ENCODE data around the gene DMAC2.
A peak's percentile ranks its signal among the peaks of the same experiment; 100 is the strongest.
"Not testable (repeated sequence)": the region's sequence is repeated elsewhere in the genome, so short reads cannot be mapped to it uniquely, and the experiment has no call there.

Gene DMAC2

DNA sequence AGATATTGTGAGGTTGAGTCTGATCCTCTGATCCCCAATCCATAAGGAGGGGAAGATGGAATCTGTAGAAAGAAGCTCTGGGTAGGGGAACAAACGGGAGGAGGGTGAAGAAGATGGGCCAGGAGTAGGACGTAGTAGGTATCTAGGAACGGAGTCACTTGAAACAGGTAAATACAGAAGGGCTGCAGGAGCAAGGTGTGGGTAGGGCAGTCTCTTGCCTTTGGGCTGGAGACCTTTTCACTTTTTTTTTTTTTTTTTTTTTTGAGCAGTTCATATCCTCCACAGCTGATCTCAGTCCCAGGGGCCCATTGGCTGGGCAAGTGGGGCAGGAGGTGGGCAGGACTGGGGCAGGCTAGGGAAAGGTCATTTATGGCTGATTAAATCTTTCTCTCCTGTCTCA lies 40.6 kb downstream of the DMAC2 start:
- DNase-seq (ENCODE audit: low read depth in 2 of 2), result no peak

DNA sequence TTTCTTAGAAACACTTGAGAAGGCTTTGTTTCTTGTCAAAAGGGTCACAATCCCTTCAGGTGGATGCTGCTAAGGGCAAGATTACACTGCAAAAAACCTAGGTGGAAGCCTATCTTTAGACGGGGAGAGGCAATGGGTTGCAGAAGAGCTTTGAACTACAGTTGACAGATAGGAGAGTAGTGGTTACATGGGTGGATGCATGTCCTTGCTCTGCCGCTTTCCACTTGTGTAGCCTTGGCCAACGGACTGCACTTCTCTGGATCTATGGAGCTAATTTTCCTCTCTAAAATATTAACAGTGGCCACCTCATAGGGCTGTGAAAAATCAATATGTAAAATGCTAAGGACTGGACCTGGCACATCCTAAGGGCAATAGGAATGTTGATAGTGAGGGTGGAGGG lies 41.1 kb downstream of the DMAC2 start:
- DNase-seq (ENCODE audit: low read depth in 2 of 2), result no peak

DNA sequence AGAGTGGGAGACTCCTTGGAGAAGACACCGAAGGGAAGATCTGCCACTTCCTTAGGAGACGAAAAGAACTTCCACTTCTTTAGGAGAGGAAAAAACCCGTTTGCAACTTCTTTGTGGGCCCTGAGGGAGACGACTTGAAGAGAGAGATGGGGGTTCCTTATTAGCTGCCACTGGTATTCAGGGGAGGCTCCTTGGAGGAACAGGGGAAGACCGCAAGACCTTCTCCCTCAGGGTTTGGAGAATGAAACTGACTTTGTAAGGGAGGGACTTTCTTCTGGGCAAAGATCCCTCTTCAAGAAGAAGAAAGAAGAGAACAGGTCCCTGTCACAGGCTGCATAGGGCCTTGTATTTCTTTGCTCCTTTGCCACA lies 41.7 kb downstream of the DMAC2 start:
- DNase-seq (ENCODE audit: low read depth in 2 of 2), result no peak

DNA sequence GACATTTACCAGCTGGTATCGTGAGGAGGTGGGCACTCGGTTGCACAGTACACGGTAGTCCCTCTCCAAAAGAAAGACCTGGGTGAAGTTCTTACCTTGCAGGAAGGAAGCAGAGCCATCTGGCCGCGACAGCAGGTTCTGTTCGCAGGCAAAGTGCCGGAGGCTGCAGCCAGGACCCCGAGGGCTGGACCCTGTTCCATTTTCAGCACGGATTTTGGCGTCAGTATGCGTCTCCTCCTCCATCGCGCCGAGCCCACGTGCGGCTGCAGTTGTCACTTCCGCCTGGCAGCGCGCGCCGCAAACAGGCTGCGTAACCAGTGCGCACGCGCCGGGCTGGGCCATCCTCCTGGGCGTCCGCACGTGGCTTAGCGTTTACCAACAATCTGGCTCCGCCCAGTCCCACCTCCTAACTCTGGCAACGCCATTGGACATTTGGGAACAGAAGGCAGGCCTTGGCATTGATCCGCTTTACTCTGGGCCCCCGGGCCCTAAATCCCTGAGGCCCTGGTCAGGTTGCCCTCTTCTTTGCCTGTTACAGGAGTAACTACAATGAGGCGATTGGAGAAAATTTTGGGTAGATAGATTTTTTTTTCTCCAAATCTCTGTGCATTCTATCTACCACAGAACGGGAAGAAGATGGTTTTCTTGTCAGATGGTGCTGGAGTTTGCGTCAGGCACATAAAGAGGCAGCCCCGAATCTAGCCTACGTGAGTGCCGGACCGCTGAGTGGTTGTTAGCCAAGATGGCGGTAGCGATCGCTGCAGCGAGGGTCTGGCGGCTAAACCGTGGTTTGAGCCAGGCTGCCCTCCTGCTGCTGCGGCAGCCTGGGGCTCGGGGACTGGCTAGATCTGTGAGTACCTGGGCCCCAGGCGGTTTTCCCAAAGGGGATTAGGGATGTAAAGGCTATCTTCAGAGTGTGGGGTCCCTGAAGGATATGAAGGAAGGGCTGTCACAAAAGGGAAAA lies 42.3 kb downstream of the DMAC2 start, which contains the start of the genes BCKDHA and EXOSC5:
Gene BCKDHA (plus strand): TSS at position 733 of the 964 bp plus-strand sequence. CDS start 10 bp downstream, at position 743.
Gene EXOSC5 (minus strand): TSS at position 274 of the 964 bp plus-strand sequence. CDS start 31 bp downstream, at position 243.
- DNase-seq (ENCODE audit: low read depth in 2 of 2), result peak; percentile 99

DNA sequence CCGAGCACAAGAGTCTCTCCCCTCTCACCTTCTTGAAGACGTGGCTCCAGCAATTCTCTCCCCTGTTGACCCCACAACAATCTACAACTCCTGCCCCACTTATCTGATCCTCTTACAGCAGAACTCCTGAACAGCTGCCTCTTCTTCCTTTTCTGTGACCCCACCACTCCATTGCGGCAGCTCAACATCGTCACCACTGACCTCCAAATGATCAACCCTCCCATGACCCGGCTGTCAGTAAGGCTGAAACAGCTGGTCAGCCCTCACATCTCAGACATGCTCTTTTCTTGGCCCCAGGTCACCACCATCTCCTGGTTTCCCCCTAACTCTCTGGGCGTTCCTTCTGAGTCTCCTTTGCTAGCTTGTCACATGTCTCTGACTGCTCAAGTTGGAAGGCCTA lies 44.4 kb downstream of the DMAC2 start:
- no peak for DNase-seq (ENCODE audit: low read depth in 2 of 2)

DNA sequence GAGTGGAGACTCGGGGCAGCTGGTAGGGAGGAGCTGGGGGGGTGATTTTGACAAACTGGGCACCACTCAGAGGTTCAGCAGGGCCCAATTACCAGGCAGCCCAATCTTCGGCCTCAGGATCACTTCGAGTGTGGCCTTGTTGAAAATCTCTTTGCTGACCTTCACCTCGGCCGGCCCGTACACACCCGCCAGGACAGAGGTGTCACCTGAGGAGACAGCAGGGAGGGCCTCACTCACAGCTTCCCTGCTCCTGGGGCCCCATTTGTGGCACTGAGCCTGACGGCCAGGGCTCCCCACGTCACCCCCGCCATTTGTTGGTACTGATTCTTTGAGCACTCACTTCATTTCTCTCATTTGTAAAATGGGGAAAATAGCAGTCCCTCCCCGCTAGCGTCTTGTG lies 46.9 kb downstream of the DMAC2 start:
- DNase-seq (ENCODE audit: low read depth in 2 of 2), result no peak

GRCh38 chr19:41391618-41392017 lies 48.1 kb downstream of the DMAC2 start:
- no peak for DNase-seq (ENCODE audit: low read depth in 2 of 2)

- no peak for DNase-seq (ENCODE audit: low read depth in 2 of 2)
Measured at GRCh38 chr19:41386442-41386841, 53.3 kb downstream of the DMAC2 start.

- no peak for DNase-seq (ENCODE audit: low read depth in 2 of 2)
Measured at GRCh38 chr19:41384351-41384750, 55.4 kb downstream of the DMAC2 start.

DNA sequence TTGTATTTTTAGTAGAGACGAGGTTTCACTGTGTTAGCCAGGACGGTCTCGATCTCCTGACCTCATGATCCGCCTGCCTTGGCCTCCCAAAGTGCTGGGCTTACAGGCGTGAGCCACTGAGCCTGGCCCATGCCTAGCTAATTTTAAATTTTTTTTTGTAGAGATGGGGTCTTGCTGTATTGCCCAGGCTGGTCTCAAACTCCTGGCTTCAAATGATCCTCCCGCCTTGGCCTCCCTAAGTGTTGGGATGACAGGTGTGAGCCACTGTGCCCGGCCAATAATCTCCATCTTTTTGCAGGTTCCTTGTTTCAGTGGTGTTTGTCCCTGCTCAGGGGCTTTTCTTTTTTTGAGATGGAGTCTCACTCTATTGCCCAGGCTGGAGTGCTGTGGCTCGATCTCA lies 58.2 kb downstream of the DMAC2 start:
- DNase-seq (ENCODE audit: low read depth in 2 of 2), result not testable (repeated sequence)
